Testis (tissue), 3 donors: Measurements from ENCODE around the gene NFATC1. TPM values are rescaled to one million over a fixed set of nuclear protein-coding genes. Genes with fewer than 3 reads are reported as not detected.

Experiments used
- DNase-seq: peaks from one replicate; pipeline ENCODE4 v3.0.0-alpha.2; 2019
- H3K27ac ChIP-seq, 2 donors: fragments of 200-600 bp; sonication (generic); one replicate each; pipeline ENCODE4 v1.5.1; 2019
- H3K27me3 ChIP-seq: fragments of 200-600 bp; sonication (generic); one replicate; pipeline ENCODE4 v1.5.1; 2019
- H3K36me3 ChIP-seq: fragments of 200-600 bp; sonication (generic); one replicate; pipeline ENCODE4 v1.5.1; 2017; ENCODE audit warnings: low read depth; ENCODE audit errors: missing control alignments
- H3K4me1 ChIP-seq: fragments of 200-600 bp; sonication (generic); one replicate; pipeline ENCODE4 v1.5.1; 2019
- H3K4me3 ChIP-seq, 2 donors: fragments of 200-600 bp; sonication (generic); one replicate each; pipeline ENCODE4 v1.5.1; 2017 to 2019
- H3K9me3 ChIP-seq: fragments of 200-600 bp; sonication (generic); one replicate; pipeline ENCODE4 v1.5.1; 2017
- CTCF ChIP-seq, 3 experiments: fragments of 450-650 bp in 2 of 3; fragments of 200-600 bp in 1 of 3; sonication (generic) in 1 of 3; IDR thresholded peaks; one replicate each; pipeline ENCODE4 v1.5.1; 2016 to 2019; ENCODE audit warnings: antibody characterized with exemption in 3 of 3, mild to moderate bottlenecking in 2 of 3, moderate library complexity in 1 of 3
- POLR2A ChIP-seq: fragments of 450-650 bp; IDR thresholded peaks from one replicate; pipeline ENCODE4 v1.6.1; 2017; ENCODE audit warnings: antibody characterized with exemption, mild to moderate bottlenecking, moderate library complexity
- WGBS, 2 donors: methylation state at CpG; one replicate each; pipeline ENCODE4 v1.1.5; 2018; 5-methylcytosine and 5-hydroxymethylcytosine counted together
- intact Hi-C: fragments of 100-400 bp; cut with DNase I; formaldehyde crosslinking; loops from one replicate; pipeline ENCODE4 v1.15.1; 2023; ENCODE audit warnings: low total_unique reads
- polyA plus RNA-seq: library from polyadenylated mRNA; stranded (reverse); fragments of 350-450 nt; fragmentation: Illumina TruSeq; extraction: RNeasy Lipid Tissue Mini Kit (QIAGEN cat#74804); gene quantifications from one replicate; pipeline ENCODE4 v1.2.3, GENCODE V29; 2014; ENCODE audit warnings: low read depth, low replicate concordance; ENCODE audit not compliant: insufficient read depth
- total RNA-seq, 2 donors: library from RNA; depleted of rRNA; stranded (reverse); fragments of >200 nt; gene quantifications; one replicate each; pipeline ENCODE4 v1.2.3, GENCODE V29; 2016

NFATC1 gene
- total and polyA plus RNA-seq, 3 donors from 2014 or later = 22.2 to 28.1 (median 27.5) TPM

DNA sequence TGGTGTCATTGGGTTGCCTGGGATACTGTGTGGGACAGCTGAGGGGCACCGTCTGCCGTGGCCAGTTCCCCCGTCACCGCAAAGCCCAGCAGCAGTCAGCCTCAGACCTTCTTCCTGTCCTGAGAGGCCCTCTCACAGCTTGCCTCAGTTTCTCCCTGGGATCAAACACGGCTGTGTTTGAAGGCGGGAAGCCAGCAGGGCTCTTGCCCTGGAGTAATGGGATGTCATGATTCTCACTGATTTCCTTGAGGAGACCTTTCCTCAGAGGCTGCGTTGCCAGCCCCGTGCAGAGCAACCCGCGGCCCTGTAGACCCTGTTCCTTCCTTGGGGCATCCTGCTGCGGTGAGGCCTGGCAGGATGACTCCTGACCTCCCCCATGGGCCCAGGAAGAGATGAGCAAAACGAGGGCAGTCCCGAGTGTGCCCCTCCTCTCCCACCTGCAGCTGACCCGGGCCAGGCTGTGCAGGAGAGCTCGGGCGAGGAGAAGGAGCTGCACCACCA lies 13.9 kb upstream of the NFATC1 start:
- H3K36me3 ChIP-seq = no peaks in the 10 kb centered on the region
- TF ChIP-seq POLR2A (no peak), CTCF (IDR thresholded peaks at IDR 0.05) (no peak)
- DNase-seq = peak; percentile 11
- no peaks in the 10 kb centered on the region for H3K27me3 ChIP-seq
- H3K9me3 ChIP-seq = no peaks in the 10 kb centered on the region
- WGBS, 2 donors = 80 to 85% methylated on average over 7 to 16 of the region's 16 CpGs
- no peaks in the 10 kb centered on the region for H3K4me1 ChIP-seq
- intact Hi-C loops = loop anchor here (5.0 kb wide), 2 partner anchors 145 to 260 kb away; no protein-coding TSS in a partner anchor
- H3K27ac ChIP-seq = no peak overlapping the region
- H3K4me3 ChIP-seq = no peak overlapping the region

- no peaks in the 10 kb centered on the region for H3K4me1 ChIP-seq
- H3K27me3 ChIP-seq = no peaks in the 10 kb centered on the region
- TF ChIP-seq POLR2A = no peak
- peak; percentile 13 for DNase-seq
- no peaks in the 10 kb centered on the region for H3K9me3 ChIP-seq
- no peak overlapping the region for H3K27ac ChIP-seq
- WGBS, 2 donors = 86 to 89% methylated on average over 9 to 27 of the region's 27 CpGs
- no peak overlapping the region for H3K4me3 ChIP-seq
- no peaks in the 10 kb centered on the region for H3K36me3 ChIP-seq
- intact Hi-C loops = loop anchor here (5.0 kb wide), 2 partner anchors 144 to 259 kb away; no protein-coding TSS in a partner anchor
Measured at GRCh38 chr18:79382681-79383387, 12.9 kb upstream of the NFATC1 start.

- Histone ChIP-seq H3K9me3 (no peaks in the 10 kb centered on the region), H3K4me1 (no peaks in the 10 kb centered on the region), H3K36me3 (no peaks in the 10 kb centered on the region), H3K27me3 (no peaks in the 10 kb centered on the region), H3K4me3 (no peak overlapping the region), H3K27ac (no peak overlapping the region)
- peak; percentile 9 for DNase-seq
- TF ChIP-seq CTCF (IDR thresholded peaks at IDR 0.05) = no peak
- TF ChIP-seq POLR2A = no peak
- intact Hi-C loops = loop anchor here (5.0 kb wide), 2 partner anchors 144 to 259 kb away; no protein-coding TSS in a partner anchor
- WGBS, 2 donors = 70 to 80% methylated on average over 4 to 19 of the region's 20 CpGs
Measured at GRCh38 chr18:79383388-79384056, 12.2 kb upstream of the NFATC1 start.

DNA sequence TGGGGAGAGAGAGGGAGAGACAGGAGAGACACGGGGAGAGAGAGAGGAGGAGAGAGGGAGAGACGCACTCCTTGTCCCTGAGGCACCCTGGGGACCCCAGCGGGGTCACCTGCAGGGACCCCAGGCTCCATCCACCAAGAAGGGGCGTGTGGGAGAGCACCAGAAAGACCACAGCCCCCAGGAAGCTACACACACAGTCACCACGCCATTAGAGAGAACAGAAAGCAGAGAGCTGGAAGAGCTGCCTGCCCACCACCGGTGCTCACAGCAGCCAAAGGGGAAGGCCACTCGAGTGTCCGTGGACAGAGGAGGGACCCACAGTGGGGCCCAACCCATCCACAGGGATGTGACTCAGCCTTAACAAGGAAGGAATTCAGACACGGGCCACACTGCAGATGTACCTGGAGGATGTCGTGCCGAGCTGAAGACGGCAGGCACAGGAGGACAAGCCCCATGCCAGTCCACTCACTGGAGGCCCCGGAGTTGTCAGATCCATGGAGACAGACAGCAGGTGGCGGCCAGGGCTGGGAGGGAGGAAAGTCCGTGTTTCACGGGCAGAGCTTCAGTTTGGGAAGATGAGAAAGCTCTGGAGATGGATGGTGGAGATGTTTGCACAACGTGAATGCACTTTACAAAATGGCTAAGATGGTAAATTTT lies 11.5 kb upstream of the NFATC1 start:
- 61 to 62% methylated on average over 16 to 17 of the region's 17 CpGs for WGBS, 2 donors
- TF ChIP-seq CTCF (IDR thresholded peaks at IDR 0.05) = no peak
- DNase-seq = peak; percentile 13
- Histone ChIP-seq H3K9me3 (no peaks in the 10 kb centered on the region), H3K27me3 (no peaks in the 10 kb centered on the region), H3K27ac (no peak overlapping the region), H3K4me3 (no peak overlapping the region), H3K4me1 (no peaks in the 10 kb centered on the region), H3K36me3 (no peaks in the 10 kb centered on the region)
- intact Hi-C loops = loop anchor here (5.0 kb wide), 2 partner anchors 143 to 258 kb away; no protein-coding TSS in a partner anchor

DNA sequence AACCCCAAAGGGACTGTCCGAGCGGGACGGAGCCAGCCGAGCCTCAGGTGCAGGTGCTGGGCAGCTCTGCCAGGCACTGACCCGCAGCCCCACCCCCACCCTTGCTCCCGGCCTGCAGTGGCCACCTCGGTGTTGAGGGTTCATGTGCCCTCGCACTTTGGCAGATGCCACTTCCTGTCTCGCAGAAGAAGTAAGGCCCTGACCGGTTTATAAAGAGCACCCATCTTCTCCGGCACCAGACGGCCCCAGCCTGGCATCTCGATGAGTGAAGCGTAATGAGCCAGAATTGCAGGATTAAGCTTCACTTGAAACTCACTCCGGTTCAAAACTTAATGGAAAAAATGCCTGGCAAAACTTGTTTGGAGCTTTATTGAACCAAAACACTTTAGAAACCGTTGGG lies 10.9 kb upstream of the NFATC1 start:
- Histone ChIP-seq H3K4me3 (no peak overlapping the region), H3K36me3 (no peaks in the 10 kb centered on the region), H3K27me3 (no peaks in the 10 kb centered on the region), H3K4me1 (no peaks in the 10 kb centered on the region), H3K9me3 (no peaks in the 10 kb centered on the region), H3K27ac (no peak overlapping the region)
- 65 to 69% methylated on average over 10 to 16 of the region's 16 CpGs for WGBS, 2 donors
- peak; percentile 6 for DNase-seq
- TF ChIP-seq CTCF (IDR thresholded peaks at IDR 0.05) (no peak), POLR2A (no peak)
- intact Hi-C loops = loop anchor here (5.0 kb wide), 2 partner anchors 142 to 257 kb away; no protein-coding TSS in a partner anchor
